Nephron (organoid): ENCODE measurements around the gene UBL3.

ENCODE experiments used
- H3K27ac Mint-ChIP-seq, 3 experiments: 2 replicates each; pipeline ENCODE4 v1.8.0; 2020; ENCODE audit warnings: mixed read lengths in 3 of 3, mild to moderate bottlenecking in 2 of 3, moderate library complexity in 1 of 3
- H3K27me3 Mint-ChIP-seq: 2 replicates; pipeline ENCODE4 v1.8.0; 2021; ENCODE audit warnings: low read depth, mild to moderate bottlenecking, moderate library complexity, mixed read lengths
- H3K36me3 Mint-ChIP-seq: 2 replicates; pipeline ENCODE4 v1.8.0; 2020; ENCODE audit warnings: low read depth, mixed read lengths
- H3K4me1 Mint-ChIP-seq: 2 replicates; pipeline ENCODE4 v1.8.0; 2020; ENCODE audit warnings: mixed read lengths
- H3K4me3 Mint-ChIP-seq, 3 experiments: 2 replicates each; pipeline ENCODE4 v1.8.0; 2020; ENCODE audit warnings: mild to moderate bottlenecking in 3 of 3, mixed read lengths in 3 of 3, moderate library complexity in 2 of 3
- H3K9me3 Mint-ChIP-seq: 2 replicates; pipeline ENCODE4 v1.8.0; 2020; ENCODE audit warnings: mixed read lengths
- TF ChIP-seq, protein P1 (sequence below), 3 experiments: fragments of 200-600 bp; sonication (generic); IDR thresholded peaks; one replicate each; pipeline ENCODE4 v1.5.0; 2021; ENCODE audit warnings: antibody characterized with exemption in 3 of 3; ENCODE audit not compliant: unreplicated experiment in 3 of 3

UBL3 gene

GRCh38 chr13:29753618-29754472 is 96.6 kb downstream of the UBL3 start:
- H3K27ac Mint-ChIP-seq, result no peak overlapping the region
- peaks cover 9% of the 10 kb centered on the region for H3K27me3 Mint-ChIP-seq
- H3K4me1 Mint-ChIP-seq, result no peaks in the 10 kb centered on the region
- no peaks in the 10 kb centered on the region for H3K9me3 Mint-ChIP-seq
- H3K4me3 Mint-ChIP-seq, result no peak overlapping the region
- H3K36me3 Mint-ChIP-seq, result no peaks in the 10 kb centered on the region
- TF ChIP-seq, protein P1, sequence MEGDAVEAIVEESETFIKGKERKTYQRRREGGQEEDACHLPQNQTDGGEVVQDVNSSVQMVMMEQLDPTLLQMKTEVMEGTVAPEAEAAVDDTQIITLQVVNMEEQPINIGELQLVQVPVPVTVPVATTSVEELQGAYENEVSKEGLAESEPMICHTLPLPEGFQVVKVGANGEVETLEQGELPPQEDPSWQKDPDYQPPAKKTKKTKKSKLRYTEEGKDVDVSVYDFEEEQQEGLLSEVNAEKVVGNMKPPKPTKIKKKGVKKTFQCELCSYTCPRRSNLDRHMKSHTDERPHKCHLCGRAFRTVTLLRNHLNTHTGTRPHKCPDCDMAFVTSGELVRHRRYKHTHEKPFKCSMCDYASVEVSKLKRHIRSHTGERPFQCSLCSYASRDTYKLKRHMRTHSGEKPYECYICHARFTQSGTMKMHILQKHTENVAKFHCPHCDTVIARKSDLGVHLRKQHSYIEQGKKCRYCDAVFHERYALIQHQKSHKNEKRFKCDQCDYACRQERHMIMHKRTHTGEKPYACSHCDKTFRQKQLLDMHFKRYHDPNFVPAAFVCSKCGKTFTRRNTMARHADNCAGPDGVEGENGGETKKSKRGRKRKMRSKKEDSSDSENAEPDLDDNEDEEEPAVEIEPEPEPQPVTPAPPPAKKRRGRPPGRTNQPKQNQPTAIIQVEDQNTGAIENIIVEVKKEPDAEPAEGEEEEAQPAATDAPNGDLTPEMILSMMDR (IDR thresholded peaks at IDR 0.05; ENCODE audit: unreplicated experiment in 3 of 3), result no peak

GRCh38 chr13:29752175-29752574 is 98.2 kb downstream of the UBL3 start:
- no peaks in the 10 kb centered on the region for H3K36me3 Mint-ChIP-seq
- H3K4me3 Mint-ChIP-seq, result no peak overlapping the region
- no peak overlapping the region for H3K27ac Mint-ChIP-seq
- H3K9me3 Mint-ChIP-seq, result no peaks in the 10 kb centered on the region
- H3K27me3 Mint-ChIP-seq, result peaks cover 4% of the 10 kb centered on the region
- H3K4me1 Mint-ChIP-seq, result no peaks in the 10 kb centered on the region
- TF ChIP-seq, protein P1 (IDR thresholded peaks at IDR 0.05; ENCODE audit: unreplicated experiment in 3 of 3), result no peak

DNA sequence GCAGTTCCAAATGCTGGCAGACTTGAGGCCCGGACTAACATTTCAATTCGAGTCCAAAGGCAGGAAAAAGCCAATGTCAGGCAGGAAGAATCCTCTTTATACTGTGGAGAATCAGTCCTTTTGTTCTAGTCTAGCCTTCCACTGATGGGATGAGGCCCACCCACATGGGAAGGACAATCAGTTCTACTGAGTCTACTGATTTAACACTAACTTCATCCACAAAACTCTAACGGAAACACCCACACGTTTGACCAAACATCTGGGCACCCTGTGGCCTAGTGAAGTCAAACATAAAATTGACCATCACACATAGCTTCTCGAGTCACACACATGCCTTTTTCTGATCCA is 100.3 kb downstream of the UBL3 start:
- TF ChIP-seq, protein P1 (IDR thresholded peaks at IDR 0.05; ENCODE audit: unreplicated experiment in 3 of 3), result no peak
- H3K9me3 Mint-ChIP-seq, result peaks cover 2% of the 10 kb centered on the region
- no peak overlapping the region for H3K27ac Mint-ChIP-seq
- H3K27me3 Mint-ChIP-seq, result no peaks in the 10 kb centered on the region
- H3K4me1 Mint-ChIP-seq, result no peaks in the 10 kb centered on the region
- no peaks in the 10 kb centered on the region for H3K36me3 Mint-ChIP-seq
- no peak overlapping the region for H3K4me3 Mint-ChIP-seq

DNA sequence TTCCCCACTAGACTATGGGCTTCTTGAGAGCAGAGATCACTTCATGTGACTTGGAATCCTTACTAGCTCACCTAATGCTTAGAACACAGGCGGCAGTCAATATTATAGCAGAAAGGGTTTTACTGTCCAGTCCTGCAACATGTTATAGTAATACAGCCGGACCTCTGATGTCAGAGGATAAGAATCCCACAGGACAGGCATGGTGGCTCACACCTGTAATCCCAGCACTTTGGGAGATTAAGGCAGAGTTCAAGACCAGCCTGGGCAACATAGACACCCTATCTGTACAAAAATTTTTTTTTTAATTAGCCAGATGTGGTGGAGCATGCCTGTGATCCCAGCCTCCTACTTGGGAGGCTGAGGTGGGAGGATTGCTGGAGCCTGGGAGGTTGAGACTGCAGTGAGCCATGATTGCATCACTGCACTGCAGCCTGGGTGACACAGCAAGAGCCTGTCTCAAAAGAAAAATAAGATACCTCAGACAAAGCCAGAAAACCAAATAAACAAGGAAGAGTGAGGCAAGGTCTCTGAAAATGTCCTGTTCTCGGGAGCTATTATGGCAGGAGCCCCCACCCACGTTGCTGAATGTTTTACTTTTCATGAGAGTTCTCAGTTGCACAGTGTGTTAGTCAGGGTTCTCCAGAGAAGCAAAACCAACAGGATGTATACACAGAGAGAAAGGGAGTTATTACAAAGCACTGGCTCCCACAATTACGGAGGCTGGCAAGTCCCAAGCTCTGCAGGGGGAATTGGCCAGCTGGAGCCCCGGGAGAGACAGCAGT is 100.8 kb downstream of the UBL3 start:
- H3K9me3 Mint-ChIP-seq, result peaks cover 2% of the 10 kb centered on the region
- no peaks in the 10 kb centered on the region for H3K4me1 Mint-ChIP-seq
- H3K36me3 Mint-ChIP-seq, result no peaks in the 10 kb centered on the region
- H3K27ac Mint-ChIP-seq, result no peak overlapping the region
- TF ChIP-seq, protein P1 (IDR thresholded peaks at IDR 0.05; ENCODE audit: unreplicated experiment in 3 of 3), result no peak
- no peak overlapping the region for H3K4me3 Mint-ChIP-seq
- H3K27me3 Mint-ChIP-seq, result peaks cover 5% of the 10 kb centered on the region

- Mint-ChIP-seq H3K4me3 (no peak overlapping the region), H3K4me1 (peaks cover 9% of the 10 kb centered on the region), H3K27ac (no peak overlapping the region), H3K27me3 (peaks cover 15% of the 10 kb centered on the region), H3K36me3 (no peaks in the 10 kb centered on the region), H3K9me3 (peaks cover 2% of the 10 kb centered on the region)
- TF ChIP-seq, protein P1 (IDR thresholded peaks at IDR 0.05; ENCODE audit: unreplicated experiment in 3 of 3), result no peak
These were observed 102.3 kb downstream of the UBL3 start for GRCh38 chr13:29748097-29748496.
